H1 (cell line): ENCODE measurements around the gene COL4A3.

Source experiments
- CHD2 ChIP-seq: IDR thresholded peaks from 2 replicates; pipeline ENCODE4 v1.6.1; 2012; ENCODE audit warnings: low read length, improper control_type of control experiment
- EZH2 ChIP-seq: fragments of 200-600 bp; sonication (generic); IDR thresholded peaks from 2 replicates; pipeline ENCODE4 v1.7.1; 2012; ENCODE audit warnings: low read depth, mild to moderate bottlenecking, moderate library complexity, low read length, inconsistent platforms; ENCODE audit not compliant: severe bottlenecking
- GTF2F1 ChIP-seq: IDR thresholded peaks from 2 replicates; pipeline ENCODE4 v1.6.1; 2012; ENCODE audit warnings: low read depth, low read length, improper control_type of control experiment, borderline replicate concordance
- KDM5A ChIP-seq: fragments of 200-600 bp; IDR thresholded peaks from 2 replicates; pipeline ENCODE4 v1.7.1; 2012; ENCODE audit warnings: mild to moderate bottlenecking, low read length, inconsistent platforms, mixed read lengths
- MAFK ChIP-seq: IDR thresholded peaks from 2 replicates; pipeline ENCODE4 v1.6.1; 2012; ENCODE audit warnings: low read depth, mild to moderate bottlenecking, improper control_type of control experiment, low read length
- POLR2AphosphoS5 ChIP-seq: IDR thresholded peaks from 2 replicates; pipeline ENCODE4 v1.6.1; 2011; ENCODE audit warnings: low read depth, low read length
- RAD21 ChIP-seq, 2 experiments: IDR thresholded peaks in 1 of 2; conservative IDR thresholded peaks in 1 of 2; 2 replicates each; pipeline ENCODE4 v1.6.1; 2011; ENCODE audit warnings: low read depth in 2 of 2, low read length in 2 of 2, improper control_type of control experiment in 1 of 2, inconsistent platforms in 1 of 2, mild to moderate bottlenecking in 1 of 2, moderate library complexity in 1 of 2
- TF ChIP-seq, protein P1 (sequence below), 3 experiments: IDR thresholded peaks; 1 replicate in 2 of 3; 2 replicates in 1 of 3; pipeline versions ENCODE4 v1.5.1 to v1.6.1; 2011; ENCODE audit warnings: low read length in 3 of 3, mild to moderate bottlenecking in 3 of 3, inconsistent platforms in 2 of 3, low read depth in 1 of 3, moderate library complexity in 1 of 3; ENCODE audit not compliant: insufficient read depth in 1 of 3; ENCODE audit errors: control extremely low read depth in 1 of 3

DNA sequence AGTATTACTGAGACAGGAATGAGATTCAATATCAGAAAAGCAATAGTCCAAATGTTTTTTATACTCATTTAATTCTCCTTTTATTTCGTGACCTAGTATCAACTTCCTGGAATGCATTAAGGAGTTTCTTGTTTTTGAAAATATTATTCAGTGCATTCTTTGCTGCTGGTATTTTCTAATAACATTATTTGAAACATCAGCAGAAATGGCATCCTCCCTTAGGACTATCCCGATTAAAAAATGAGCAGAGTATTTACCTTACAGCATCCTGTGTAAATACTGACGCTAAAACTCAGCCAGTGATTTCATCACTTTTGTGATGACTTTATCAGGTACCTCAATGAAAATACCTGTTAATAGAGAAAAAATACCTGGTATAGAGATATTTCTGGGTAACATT is 16.3 kb downstream of the COL4A3 start:
- TF ChIP-seq MAFK (no peak), KDM5A (no peak), GTF2F1 (no peak), CHD2 (no peak), EZH2 (no peak), RAD21 (IDR thresholded peaks at IDR 0.05 in 1 of 2, conservative IDR thresholded peaks at IDR 0.05 in 1 of 2; ENCODE audit: low read depth in 2 of 2, low read length in 2 of 2) (no peak), POLR2AphosphoS5 (no peak)
- TF ChIP-seq, protein P1, sequence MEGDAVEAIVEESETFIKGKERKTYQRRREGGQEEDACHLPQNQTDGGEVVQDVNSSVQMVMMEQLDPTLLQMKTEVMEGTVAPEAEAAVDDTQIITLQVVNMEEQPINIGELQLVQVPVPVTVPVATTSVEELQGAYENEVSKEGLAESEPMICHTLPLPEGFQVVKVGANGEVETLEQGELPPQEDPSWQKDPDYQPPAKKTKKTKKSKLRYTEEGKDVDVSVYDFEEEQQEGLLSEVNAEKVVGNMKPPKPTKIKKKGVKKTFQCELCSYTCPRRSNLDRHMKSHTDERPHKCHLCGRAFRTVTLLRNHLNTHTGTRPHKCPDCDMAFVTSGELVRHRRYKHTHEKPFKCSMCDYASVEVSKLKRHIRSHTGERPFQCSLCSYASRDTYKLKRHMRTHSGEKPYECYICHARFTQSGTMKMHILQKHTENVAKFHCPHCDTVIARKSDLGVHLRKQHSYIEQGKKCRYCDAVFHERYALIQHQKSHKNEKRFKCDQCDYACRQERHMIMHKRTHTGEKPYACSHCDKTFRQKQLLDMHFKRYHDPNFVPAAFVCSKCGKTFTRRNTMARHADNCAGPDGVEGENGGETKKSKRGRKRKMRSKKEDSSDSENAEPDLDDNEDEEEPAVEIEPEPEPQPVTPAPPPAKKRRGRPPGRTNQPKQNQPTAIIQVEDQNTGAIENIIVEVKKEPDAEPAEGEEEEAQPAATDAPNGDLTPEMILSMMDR (IDR thresholded peaks at IDR 0.05; ENCODE audit: control extremely low read depth in 1 of 3, insufficient read depth in 1 of 3, low read depth in 1 of 3, low read length in 3 of 3) = no peak
